Kidney (tissue), 14 donors: ENCODE data around the gene ST6GALNAC5. TPM values are rescaled to one million over a fixed set of nuclear protein-coding genes. Genes with fewer than 3 reads are reported as not detected.

ENCODE experiments used
- DNase-seq, 5 donors: peaks; one replicate each; pipeline ENCODE4 v3.0.0-alpha.2; 2013 to 2020
- FAIRE-seq: peaks from 2 replicates; lab custom pipeline; 2012; peaks lifted over from hg19 to GRCh38; lab: Jason Lieb, UNC
- H3K27ac ChIP-seq, 2 donors: one replicate each; pipeline ENCODE4 v1.7.0; 2013; ENCODE audit warnings: low read depth in 2 of 2, low read length in 2 of 2, inconsistent platforms in 1 of 2
- H3K27me3 ChIP-seq: one replicate; pipeline ENCODE4 v1.7.1; 2013; ENCODE audit warnings: low read length, inconsistent platforms; ENCODE audit not compliant: control insufficient read depth, insufficient read depth
- H3K36me3 ChIP-seq, 3 donors: one replicate each; pipeline versions ENCODE4 v1.7.0 to v1.7.1; 2013; ENCODE audit warnings: low read length in 3 of 3, control low read depth in 1 of 3, inconsistent platforms in 1 of 3; ENCODE audit not compliant: insufficient read depth in 3 of 3, control insufficient read depth in 2 of 3
- H3K4me1 ChIP-seq, 3 donors: one replicate each; pipeline versions ENCODE4 v1.7.0 to v1.7.1; 2013; ENCODE audit warnings: low read length in 3 of 3, inconsistent platforms in 1 of 3, low read depth in 1 of 3; ENCODE audit not compliant: control insufficient read depth in 2 of 3, insufficient read depth in 2 of 3
- H3K4me3 ChIP-seq, 3 donors: one replicate each; pipeline versions ENCODE4 v1.7.0 to v1.8.1; 2013; ENCODE audit warnings: low read length in 3 of 3, control low read depth in 1 of 3, inconsistent platforms in 1 of 3
- H3K9ac ChIP-seq, 3 donors: one replicate each; pipeline versions ENCODE4 v1.7.0 to v1.7.1; 2013; ENCODE audit warnings: low read length in 3 of 3, control low read depth in 1 of 3, inconsistent platforms in 1 of 3
- H3K9me3 ChIP-seq, 3 donors: one replicate each; pipeline versions ENCODE4 v1.7.0 to v1.7.1; 2013; ENCODE audit warnings: low read length in 3 of 3, control low read depth in 1 of 3, inconsistent platforms in 1 of 3; ENCODE audit not compliant: control insufficient read depth in 2 of 3, insufficient read depth in 1 of 3
- intact Hi-C: fragments of 100-400 bp; cut with DNase I; formaldehyde crosslinking; loops from one replicate; pipeline ENCODE4 v1.11.1; 2022
- polyA plus RNA-seq: library from polyadenylated mRNA; stranded (reverse); fragments of 350-450 nt; fragmentation: Illumina TruSeq; extraction: RNeasy Lipid Tissue Mini Kit (QIAGEN cat#74804); gene quantifications from one replicate; pipeline ENCODE4 v1.2.3, GENCODE V29; 2014; ENCODE audit warnings: low read depth, low replicate concordance; ENCODE audit not compliant: insufficient read depth
- total RNA-seq: library from RNA; stranded (reverse); fragmentation: NEBNext Ultra II Directional; extraction: Animal tissue kit (Norgen Biotek cat#: 25700); gene quantifications from one replicate; pipeline ENCODE4 v1.2.1, GENCODE V29; 2021
- TF ChIP-seq, protein P1 (sequence below): IDR thresholded peaks from 3 replicates; pipeline ENCODE4 v1.5.1; 2012; ENCODE audit warnings: mild to moderate bottlenecking, moderate library complexity, borderline replicate concordance; ENCODE audit not compliant: insufficient read depth; ENCODE audit errors: extremely low read depth
- donor health status: control.
- donor health status: control.
- donor health status: control.
- donor health status: control.
- donor health status: control.
- donor health status: DM: yes; HTN: yes; CAD: no.
- donor health status: Normal renal cell carcinoma (clear cell type).

ST6GALNAC5 gene
- total and polyA plus RNA-seq, 2 donors from 2014 or later: 0.34 to 0.50 TPM

DNA sequence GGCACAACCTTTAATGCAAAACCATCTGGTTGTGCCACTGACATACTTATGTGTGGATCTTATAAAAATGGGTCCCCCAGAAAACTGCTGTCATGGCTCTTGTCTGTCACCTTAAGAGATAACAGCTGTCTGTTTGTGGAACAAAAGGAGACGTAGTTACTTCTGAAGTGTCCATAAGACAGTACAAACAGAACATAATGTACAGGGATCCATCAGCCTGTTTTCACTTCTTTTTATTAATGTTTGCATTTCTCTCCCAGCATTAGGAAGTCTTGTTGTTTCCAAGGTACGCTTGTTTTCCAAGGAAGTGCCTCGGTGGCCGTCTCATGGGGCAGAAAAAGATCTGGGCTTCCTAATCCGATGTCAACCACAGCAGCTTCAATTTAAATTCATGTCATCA lies 11.2 kb upstream of the ST6GALNAC5 start:
- DNase-seq: no peak
- H3K9ac ChIP-seq: no peak overlapping the region
- H3K9me3 ChIP-seq: no peaks in the 10 kb centered on the region
- intact Hi-C loops: no loop called here
- TF ChIP-seq, protein P1, sequence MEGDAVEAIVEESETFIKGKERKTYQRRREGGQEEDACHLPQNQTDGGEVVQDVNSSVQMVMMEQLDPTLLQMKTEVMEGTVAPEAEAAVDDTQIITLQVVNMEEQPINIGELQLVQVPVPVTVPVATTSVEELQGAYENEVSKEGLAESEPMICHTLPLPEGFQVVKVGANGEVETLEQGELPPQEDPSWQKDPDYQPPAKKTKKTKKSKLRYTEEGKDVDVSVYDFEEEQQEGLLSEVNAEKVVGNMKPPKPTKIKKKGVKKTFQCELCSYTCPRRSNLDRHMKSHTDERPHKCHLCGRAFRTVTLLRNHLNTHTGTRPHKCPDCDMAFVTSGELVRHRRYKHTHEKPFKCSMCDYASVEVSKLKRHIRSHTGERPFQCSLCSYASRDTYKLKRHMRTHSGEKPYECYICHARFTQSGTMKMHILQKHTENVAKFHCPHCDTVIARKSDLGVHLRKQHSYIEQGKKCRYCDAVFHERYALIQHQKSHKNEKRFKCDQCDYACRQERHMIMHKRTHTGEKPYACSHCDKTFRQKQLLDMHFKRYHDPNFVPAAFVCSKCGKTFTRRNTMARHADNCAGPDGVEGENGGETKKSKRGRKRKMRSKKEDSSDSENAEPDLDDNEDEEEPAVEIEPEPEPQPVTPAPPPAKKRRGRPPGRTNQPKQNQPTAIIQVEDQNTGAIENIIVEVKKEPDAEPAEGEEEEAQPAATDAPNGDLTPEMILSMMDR: no peak
- no peaks in the 10 kb centered on the region for H3K36me3 ChIP-seq
- no peak overlapping the region for H3K4me3 ChIP-seq
- H3K27ac ChIP-seq: no peak overlapping the region
- no peak for FAIRE-seq
- no peaks in the 10 kb centered on the region for H3K4me1 ChIP-seq
- H3K27me3 ChIP-seq: no peaks in the 10 kb centered on the region

DNA sequence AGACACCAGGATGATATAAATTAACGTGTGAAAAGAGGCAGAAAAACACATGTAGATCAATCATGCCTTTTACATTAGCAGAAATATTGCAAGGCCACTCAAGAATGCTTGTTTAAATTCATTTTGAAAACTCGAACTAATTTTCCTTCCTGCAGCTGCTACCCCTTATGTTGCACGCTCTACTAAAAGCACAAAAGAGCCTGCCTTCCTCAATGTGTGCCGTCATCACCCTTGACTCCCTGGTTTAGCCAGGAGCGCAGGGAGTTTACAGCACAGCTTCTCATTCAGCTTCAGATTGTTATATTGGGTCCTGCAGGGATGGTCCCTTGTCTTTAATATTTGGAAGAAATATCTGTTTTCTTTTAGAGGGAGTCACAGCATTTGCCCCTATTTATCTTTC lies 10.1 kb upstream of the ST6GALNAC5 start:
- Histone ChIP-seq H3K4me3 (no peak overlapping the region), H3K9me3 (no peaks in the 10 kb centered on the region), H3K36me3 (no peaks in the 10 kb centered on the region), H3K4me1 (no peaks in the 10 kb centered on the region), H3K27me3 (no peaks in the 10 kb centered on the region), H3K9ac (no peak overlapping the region), H3K27ac (no peak overlapping the region)
- intact Hi-C loops: no loop called here
- FAIRE-seq (no peak), DNase-seq (no peak)
- TF ChIP-seq, protein P1: no peak

DNA sequence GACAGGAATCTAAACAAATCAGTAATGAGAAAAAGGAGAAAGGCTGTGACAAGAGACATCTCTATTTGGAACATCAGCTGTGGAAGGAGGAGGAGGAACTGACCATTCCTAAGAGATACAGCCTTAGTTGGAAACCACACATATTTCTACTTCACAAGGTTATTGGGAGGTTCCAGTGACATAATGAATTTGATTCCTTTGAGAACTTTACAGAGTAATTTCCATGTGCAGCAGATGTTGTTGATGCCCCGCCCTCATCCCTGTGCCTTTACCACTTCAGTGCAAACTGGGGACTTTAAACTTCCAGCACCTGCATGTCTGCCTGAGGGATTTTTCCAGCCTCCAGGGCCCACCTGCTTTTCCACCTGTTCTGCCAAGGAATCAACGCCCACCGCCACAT lies 9.3 kb upstream of the ST6GALNAC5 start:
- no peaks in the 10 kb centered on the region for H3K36me3 ChIP-seq
- H3K27me3 ChIP-seq: no peaks in the 10 kb centered on the region
- no peak overlapping the region for H3K4me3 ChIP-seq
- intact Hi-C loops: no loop called here
- H3K27ac ChIP-seq: no peak overlapping the region
- TF ChIP-seq, protein P1: no peak
- H3K4me1 ChIP-seq: no peaks in the 10 kb centered on the region
- DNase-seq: no peak
- no peaks in the 10 kb centered on the region for H3K9me3 ChIP-seq
- no peak for FAIRE-seq
- no peak overlapping the region for H3K9ac ChIP-seq

- Histone ChIP-seq H3K9me3 (no peaks in the 10 kb centered on the region), H3K4me3 (no peak overlapping the region), H3K27me3 (no peaks in the 10 kb centered on the region), H3K27ac (no peak overlapping the region), H3K4me1 (no peaks in the 10 kb centered on the region), H3K36me3 (no peaks in the 10 kb centered on the region), H3K9ac (no peak overlapping the region)
- intact Hi-C loops: no loop called here
- DNase-seq (no peak), FAIRE-seq (no peak)
- TF ChIP-seq, protein P1: no peak
Observed at GRCh38 chr1:76861149-76861548, 6.1 kb upstream of the ST6GALNAC5 start.
